Measurements from ENCODE around the gene IL4. TPM values are rescaled to one million over a fixed set of nuclear protein-coding genes. Genes with fewer than 3 reads are reported as not detected.

IL4 gene
- total RNA-seq, 1 donor from 2014 or later = not detected

- Histone ChIP-seq H3K27me3 (ENCODE audit: control insufficient read depth, insufficient read depth, low read length) (no peaks in the 10 kb centered on the region), H3K4me3 (ENCODE audit: low read depth, low read length) (no peak overlapping the region), H3K36me3 (ENCODE audit: control insufficient read depth, insufficient read depth, low read length) (no peaks in the 10 kb centered on the region)
- no peak for DNase-seq (ENCODE audit: low read depth)
- TF ChIP-seq CTCF (IDR thresholded peaks at IDR 0.05; ENCODE audit: insufficient read depth, low read length, poor library complexity, severe bottlenecking) = no peak
These were observed 5.8 kb upstream of the IL4 start for GRCh38 chr5:132667761-132668705.

GRCh38 chr5:132668706-132669454 is 4.9 kb upstream of the IL4 start:
- Histone ChIP-seq H3K36me3 (ENCODE audit: control insufficient read depth, insufficient read depth, low read length) (no peaks in the 10 kb centered on the region), H3K27me3 (ENCODE audit: control insufficient read depth, insufficient read depth, low read length) (no peaks in the 10 kb centered on the region), H3K4me3 (ENCODE audit: low read depth, low read length) (no peak overlapping the region)
- TF ChIP-seq CTCF (IDR thresholded peaks at IDR 0.05; ENCODE audit: insufficient read depth, low read length, poor library complexity, severe bottlenecking) = no peak
- DNase-seq (ENCODE audit: low read depth) = no peak

- TF ChIP-seq CTCF (IDR thresholded peaks at IDR 0.05; ENCODE audit: insufficient read depth, low read length, poor library complexity, severe bottlenecking) = no peak
- Histone ChIP-seq H3K4me3 (ENCODE audit: low read depth, low read length) (no peak overlapping the region), H3K36me3 (ENCODE audit: control insufficient read depth, insufficient read depth, low read length) (no peaks in the 10 kb centered on the region), H3K27me3 (ENCODE audit: control insufficient read depth, insufficient read depth, low read length) (no peaks in the 10 kb centered on the region)
- no peak for DNase-seq (ENCODE audit: low read depth)
These were observed 4.4 kb upstream of the IL4 start for GRCh38 chr5:132669455-132669820.

GRCh38 chr5:132669966-132670882 is 3.6 kb upstream of the IL4 start:
- Histone ChIP-seq H3K27me3 (ENCODE audit: control insufficient read depth, insufficient read depth, low read length) (no peaks in the 10 kb centered on the region), H3K36me3 (ENCODE audit: control insufficient read depth, insufficient read depth, low read length) (no peaks in the 10 kb centered on the region), H3K4me3 (ENCODE audit: low read depth, low read length) (no peak overlapping the region)
- TF ChIP-seq CTCF (IDR thresholded peaks at IDR 0.05; ENCODE audit: insufficient read depth, low read length, poor library complexity, severe bottlenecking) = no peak
- DNase-seq (ENCODE audit: low read depth) = no peak

- DNase-seq (ENCODE audit: low read depth) = no peak
- H3K4me3 ChIP-seq (ENCODE audit: low read depth, low read length) = no peak overlapping the region
- TF ChIP-seq CTCF (IDR thresholded peaks at IDR 0.05; ENCODE audit: insufficient read depth, low read length, poor library complexity, severe bottlenecking) = no peak
- H3K27me3 ChIP-seq (ENCODE audit: control insufficient read depth, insufficient read depth, low read length) = no peaks in the 10 kb centered on the region
- no peaks in the 10 kb centered on the region for H3K36me3 ChIP-seq (ENCODE audit: control insufficient read depth, insufficient read depth, low read length)
These were observed 2.8 kb upstream of the IL4 start for GRCh38 chr5:132671000-132671399.

Data from kidney epithelial cell (primary cell).